Chondrocyte (in vitro differentiated cells): ENCODE data around the gene MST1R. TPM values are rescaled to one million over a fixed set of nuclear protein-coding genes. Genes with fewer than 3 reads are reported as not detected.

Source experiments
- DNase-seq: peaks from one replicate; pipeline ENCODE4 v3.0.0; 2021; ENCODE audit warnings: mixed read lengths, low spot score
- H3K27ac Mint-ChIP-seq: one replicate; pipeline ENCODE4 v1.8.0; 2021; ENCODE audit warnings: mild to moderate bottlenecking, moderate library complexity, mixed read lengths; ENCODE audit not compliant: unreplicated experiment
- H3K27me3 Mint-ChIP-seq: 2 replicates; pipeline ENCODE4 v1.8.0; 2021; ENCODE audit warnings: low read depth, mixed read lengths
- H3K36me3 Mint-ChIP-seq: 2 replicates; pipeline ENCODE4 v1.8.0; 2021; ENCODE audit warnings: low read depth, mixed read lengths
- H3K4me1 Mint-ChIP-seq: 2 replicates; pipeline ENCODE4 v1.8.0; 2021; ENCODE audit warnings: low read depth, mild to moderate bottlenecking, mixed read lengths
- H3K4me3 Mint-ChIP-seq: one replicate; pipeline ENCODE4 v1.8.0; 2021; ENCODE audit warnings: mild to moderate bottlenecking, moderate library complexity, mixed read lengths; ENCODE audit not compliant: unreplicated experiment
- H3K9me3 Mint-ChIP-seq: 2 replicates; pipeline ENCODE4 v1.8.0; 2021; ENCODE audit warnings: low read depth, mixed read lengths
- CTCF ChIP-seq: fragments of 200-600 bp; sonication (generic); IDR thresholded peaks from 2 replicates; pipeline ENCODE4 v1.5.0; 2021; ENCODE audit warnings: antibody characterized with exemption, mild to moderate bottlenecking, moderate library complexity
- total RNA-seq: library from RNA; stranded (reverse); gene quantifications from 3 replicates; pipeline ENCODE4 v1.2.1, GENCODE V29; 2021

Gene MST1R
- total RNA-seq, 1 donor from 2014 or later: 0.55 TPM

GRCh38 chr3:49841806-49842205 is 61.9 kb downstream of the MST1R start:
- DNase-seq: no peak
- Mint-ChIP-seq H3K36me3 (no peaks in the 10 kb centered on the region), H3K27me3 (no peaks in the 10 kb centered on the region), H3K4me3 (no peak overlapping the region), H3K27ac (no peak overlapping the region), H3K9me3 (no peaks in the 10 kb centered on the region), H3K4me1 (peaks cover 13% of the 10 kb centered on the region)
- no peak for TF ChIP-seq CTCF

- Mint-ChIP-seq H3K9me3 (no peaks in the 10 kb centered on the region), H3K4me3 (no peak overlapping the region), H3K4me1 (peaks cover 13% of the 10 kb centered on the region), H3K36me3 (no peaks in the 10 kb centered on the region), H3K27ac (no peak overlapping the region), H3K27me3 (no peaks in the 10 kb centered on the region)
- DNase-seq: no peak
- peak; percentile 66 for TF ChIP-seq CTCF
Measured at GRCh38 chr3:49841126-49841696, 62.5 kb downstream of the MST1R start.

GRCh38 chr3:49840388-49840787 is 63.3 kb downstream of the MST1R start:
- H3K9me3 Mint-ChIP-seq: no peaks in the 10 kb centered on the region
- no peaks in the 10 kb centered on the region for H3K27me3 Mint-ChIP-seq
- TF ChIP-seq CTCF: no peak
- H3K27ac Mint-ChIP-seq: no peak overlapping the region
- no peak overlapping the region for H3K4me3 Mint-ChIP-seq
- H3K4me1 Mint-ChIP-seq: peaks cover 13% of the 10 kb centered on the region
- no peaks in the 10 kb centered on the region for H3K36me3 Mint-ChIP-seq
- no peak for DNase-seq

- H3K36me3 Mint-ChIP-seq: no peaks in the 10 kb centered on the region
- peaks cover 13% of the 10 kb centered on the region for H3K4me1 Mint-ChIP-seq
Measured at GRCh38 chr3:49839193-49839809, 64.4 kb downstream of the MST1R start.

More at GRCh38 chr3:49839193-49839809, 64.4 kb downstream of the MST1R start:
- peak; percentile 94 for TF ChIP-seq CTCF
- Mint-ChIP-seq H3K9me3 (no peaks in the 10 kb centered on the region), H3K27me3 (no peaks in the 10 kb centered on the region), H3K27ac (peak overlapping the region; percentile 42), H3K4me3 (no peak overlapping the region)
- no peak for DNase-seq

Other genes starting within 250 kb of the MST1R start
- 64.5 to 72.0 TPM (median 69.8 TPM) in 3 replicates for gene APEH, start 229.5 kb downstream of the MST1R start, total RNA-seq
- 17.6 to 24.4 TPM (median 19.1 TPM) in 3 replicates for gene MST1, start 214.4 kb downstream of the MST1R start, total RNA-seq
- gene RNF123, start 214.3 kb downstream of the MST1R start, total RNA-seq: 40.1 to 46.2 TPM (median 41.4 TPM) in 3 replicates
- gene AMIGO3, start 184.2 kb downstream of the MST1R start, total RNA-seq: 0.27 to 0.35 TPM in 2 of 3 replicates, not detected in the other
- gene GMPPB, start 179.9 kb downstream of the MST1R start, total RNA-seq: 27.6 to 50.2 TPM (median 28.4 TPM) in 3 replicates
- gene IP6K1, start 117.3 kb downstream of the MST1R start, total RNA-seq: 38.9 to 44.4 TPM (median 40.1 TPM) in 3 replicates
- not detected in 3 replicates for gene CDHR4, start 104.0 kb downstream of the MST1R start, total RNA-seq
- gene INKA1, start 100.6 kb downstream of the MST1R start, total RNA-seq: 4.1 to 7.9 TPM (median 7.9 TPM) in 3 replicates
- 25.6 to 45.3 TPM (median 26.3 TPM) in 3 replicates for gene UBA7, start 89.9 kb downstream of the MST1R start, total RNA-seq
- gene TRAIP, start 47.3 kb downstream of the MST1R start, total RNA-seq: 2.3 to 5.9 TPM (median 2.7 TPM) in 3 replicates
- not detected in 3 replicates for gene CAMKV, start 34.0 kb downstream of the MST1R start, total RNA-seq
- 9.6 to 13.6 TPM (median 11.0 TPM) in 3 replicates for gene MON1A, start 25.9 kb upstream of the MST1R start, total RNA-seq
- gene RBM6, start 36.3 kb upstream of the MST1R start, total RNA-seq: 57.1 to 70.7 TPM (median 61.0 TPM) in 3 replicates
- 119 to 147 TPM (median 127 TPM) in 3 replicates for gene RBM5, start 185.0 kb upstream of the MST1R start, total RNA-seq